ENCODE results near the gene PPP1R16B.

- TF ChIP-seq ZNF384 (IDR thresholded peaks at IDR 0.05) (no peak), CTBP1 (IDR thresholded peaks at IDR 0.05; ENCODE audit: borderline replicate concordance) (no peak), ELF4 (IDR thresholded peaks at IDR 0.05) (no peak), FOXM1 (IDR thresholded peaks at IDR 0.05; ENCODE audit: borderline replicate concordance) (no peak), SUZ12 (IDR thresholded peaks at IDR 0.05) (no peak), FOXA1 (IDR thresholded peaks at IDR 0.05) (no peak), SP1 (IDR thresholded peaks at IDR 0.05) (no peak), L3MBTL2 (conservative IDR thresholded peaks at IDR 0.05) (no peak), ARNT (IDR thresholded peaks at IDR 0.05) (no peak), TARDBP (IDR thresholded peaks at IDR 0.05) (no peak), HDGF (IDR thresholded peaks at IDR 0.05; ENCODE audit: borderline replicate concordance) (no peak), LEF1 (IDR thresholded peaks at IDR 0.05; ENCODE audit: borderline replicate concordance) (no peak)
- TF ChIP-seq, protein P1, sequence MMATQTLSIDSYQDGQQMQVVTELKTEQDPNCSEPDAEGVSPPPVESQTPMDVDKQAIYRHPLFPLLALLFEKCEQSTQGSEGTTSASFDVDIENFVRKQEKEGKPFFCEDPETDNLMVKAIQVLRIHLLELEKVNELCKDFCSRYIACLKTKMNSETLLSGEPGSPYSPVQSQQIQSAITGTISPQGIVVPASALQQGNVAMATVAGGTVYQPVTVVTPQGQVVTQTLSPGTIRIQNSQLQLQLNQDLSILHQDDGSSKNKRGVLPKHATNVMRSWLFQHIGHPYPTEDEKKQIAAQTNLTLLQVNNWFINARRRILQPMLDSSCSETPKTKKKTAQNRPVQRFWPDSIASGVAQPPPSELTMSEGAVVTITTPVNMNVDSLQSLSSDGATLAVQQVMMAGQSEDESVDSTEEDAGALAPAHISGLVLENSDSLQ (IDR thresholded peaks at IDR 0.05), result no peak
Measured at GRCh38 chr20:38766071-38766470, 39.4 kb upstream of the PPP1R16B start.
